Medulla oblongata (tissue), 1 donor: Measurements from ENCODE around the gene MTMR1.
A peak's percentile ranks its signal among the peaks of the same experiment; 100 is the strongest.

Source experiments
- DNase-seq: peaks from one replicate; pipeline ENCODE4 v3.0.0-alpha.2; 2015; ENCODE audit errors: extremely low spot score

MTMR1 gene

GRCh38 chrX:150696866-150697265 lies 3.7 kb downstream of the MTMR1 start:
- no peak for DNase-seq

- no peak for DNase-seq
Observed at GRCh38 chrX:150697641-150698040, 4.4 kb downstream of the MTMR1 start.

- DNase-seq, result no peak
Observed at GRCh38 chrX:150698981-150699380, 5.8 kb downstream of the MTMR1 start.

- DNase-seq, result no peak
Observed at GRCh38 chrX:150700107-150700506, 6.9 kb downstream of the MTMR1 start.

- DNase-seq, result no peak
Observed at GRCh38 chrX:150701377-150701776, 8.2 kb downstream of the MTMR1 start.

- no peak for DNase-seq
Observed at GRCh38 chrX:150702966-150703694, 9.9 kb downstream of the MTMR1 start.

GRCh38 chrX:150703695-150703974 lies 10.4 kb downstream of the MTMR1 start:
- no peak for DNase-seq

GRCh38 chrX:150704030-150704613 lies 10.9 kb downstream of the MTMR1 start:
- no peak for DNase-seq

- DNase-seq, result no peak
Observed at GRCh38 chrX:150712619-150713018, 19.4 kb downstream of the MTMR1 start.

- DNase-seq, result no peak
Observed at GRCh38 chrX:150715184-150715583, 22.0 kb downstream of the MTMR1 start.

GRCh38 chrX:150719621-150720020 lies 26.4 kb downstream of the MTMR1 start:
- DNase-seq, result no peak

- no peak for DNase-seq
Observed at GRCh38 chrX:150729956-150730355, 36.8 kb downstream of the MTMR1 start.

- no peak for DNase-seq
Observed at GRCh38 chrX:150730719-150731118, 37.5 kb downstream of the MTMR1 start.

GRCh38 chrX:150731795-150732194 lies 38.6 kb downstream of the MTMR1 start:
- DNase-seq, result no peak

- peak; percentile 17 for DNase-seq
Observed at GRCh38 chrX:150736475-150736874, 43.3 kb downstream of the MTMR1 start.

GRCh38 chrX:150752124-150752523 lies 58.9 kb downstream of the MTMR1 start:
- DNase-seq, result no peak

GRCh38 chrX:150753357-150753756 lies 60.2 kb downstream of the MTMR1 start:
- no peak for DNase-seq

GRCh38 chrX:150753968-150754367 lies 60.8 kb downstream of the MTMR1 start:
- DNase-seq, result no peak

GRCh38 chrX:150757371-150757770 lies 64.2 kb downstream of the MTMR1 start:
- DNase-seq, result no peak

GRCh38 chrX:150759568-150760416 lies 66.6 kb downstream of the MTMR1 start:
- DNase-seq, result no peak

- DNase-seq, result no peak
Observed at GRCh38 chrX:150761176-150761818, 68.1 kb downstream of the MTMR1 start.

- no peak for DNase-seq
Observed at GRCh38 chrX:150761819-150762216, 68.6 kb downstream of the MTMR1 start.
